Activated CD8-positive, alpha-beta T cell treated with anti-CD3 and anti-CD28 coated beads, Interleukin-2, amount 10 ng/mL, durations not matched to agents 7 days and 5 days (primary cell): ENCODE data around the gene PLA2G5. TPM values are rescaled to one million over a fixed set of nuclear protein-coding genes. Genes with fewer than 3 reads are reported as not detected.
"Not testable (repeated sequence)": the region's sequence is repeated elsewhere in the genome, so short reads cannot be mapped to it uniquely, and the experiment has no call there.

Source experiments
- ATAC-seq: fragments of 150-1000 bp; cut with Tn5 transposase; one replicate; pipeline ENCODE4 v1.10.0; 2021; ENCODE audit warnings: moderate library complexity
- CTCF ChIA-PET: fragments of 350-600 bp; sonication (Branson Sonifier 250); formaldehyde crosslinking; loops from one replicate; lab custom pipeline; 2021; ENCODE audit warnings: antibody characterized with exemption; lab: Charles Lee
- POLR2A ChIA-PET: fragments of 350-600 bp; sonication (Branson Sonifier 250); formaldehyde crosslinking; loops from one replicate; lab custom pipeline; 2021; ENCODE audit warnings: antibody characterized with exemption; lab: Charles Lee
- DNase-seq: peaks from one replicate; pipeline ENCODE4 v3.0.0-alpha.2; 2020
- H3K27ac Mint-ChIP-seq: one replicate; pipeline ENCODE4 v1.8.0; 2021; ENCODE audit warnings: mild to moderate bottlenecking, mixed read lengths
- H3K27me3 Mint-ChIP-seq: one replicate; pipeline ENCODE4 v1.8.0; 2021; ENCODE audit warnings: low read depth, mixed read lengths
- H3K36me3 Mint-ChIP-seq: one replicate; pipeline ENCODE4 v1.8.0; 2021; ENCODE audit warnings: low read depth, mixed read lengths
- H3K4me1 Mint-ChIP-seq: one replicate; pipeline ENCODE4 v1.8.0; 2021; ENCODE audit warnings: low read depth, mixed read lengths
- H3K4me3 Mint-ChIP-seq: one replicate; pipeline ENCODE4 v1.8.0; 2021; ENCODE audit warnings: mild to moderate bottlenecking, mixed read lengths
- H3K9me3 Mint-ChIP-seq: one replicate; pipeline ENCODE4 v1.8.0; 2022; ENCODE audit warnings: mixed read lengths; ENCODE audit not compliant: insufficient read depth
- total RNA-seq, 2 experiments: library from RNA; stranded (reverse); gene quantifications; one replicate each; pipeline ENCODE4 v1.2.3, GENCODE V29; 2021

Gene PLA2G5
- total RNA-seq, 2 experiments from 2014 or later = not detected

GRCh38 chr1:20126041-20126805 is 56.2 kb downstream of the PLA2G5 start:
- ChIA-PET POLR2A (no interaction called here), CTCF (no interaction called here)
- Mint-ChIP-seq H3K9me3 (no peaks in the 10 kb centered on the region), H3K27ac (no peak overlapping the region), H3K27me3 (peaks cover 8% of the 10 kb centered on the region), H3K36me3 (no peaks in the 10 kb centered on the region), H3K4me3 (no peak overlapping the region), H3K4me1 (no peaks in the 10 kb centered on the region)
- no peak for ATAC-seq
- no peak for DNase-seq

- ChIA-PET POLR2A (no interaction called here), CTCF (interaction anchor here (0.6 kb wide), 1 partner anchor 151 kb away, joined by 3 read pairs; no protein-coding TSS in a partner anchor)
- no peak for ATAC-seq
- Mint-ChIP-seq H3K27ac (no peak overlapping the region), H3K4me1 (no peaks in the 10 kb centered on the region), H3K9me3 (no peaks in the 10 kb centered on the region), H3K36me3 (no peaks in the 10 kb centered on the region), H3K27me3 (peaks cover 5% of the 10 kb centered on the region), H3K4me3 (no peak overlapping the region)
- DNase-seq = no peak
Observed at GRCh38 chr1:20126806-20127440, 56.9 kb downstream of the PLA2G5 start.

GRCh38 chr1:20130518-20130917 is 60.5 kb downstream of the PLA2G5 start:
- DNase-seq, ATAC-seq, H3K36me3 Mint-ChIP-seq, CTCF ChIA-PET, H3K4me1 Mint-ChIP-seq, POLR2A ChIA-PET, H3K4me3 Mint-ChIP-seq, H3K9me3 Mint-ChIP-seq, H3K27ac Mint-ChIP-seq: not testable (repeated sequence)
- peaks cover 18% of the 10 kb centered on the region for H3K27me3 Mint-ChIP-seq

- ATAC-seq (no peak), DNase-seq (no peak)
- H3K27me3 Mint-ChIP-seq = peaks cover 28% of the 10 kb centered on the region
- CTCF ChIA-PET = no interaction called here
- no peaks in the 10 kb centered on the region for H3K4me1 Mint-ChIP-seq
- no peaks in the 10 kb centered on the region for H3K36me3 Mint-ChIP-seq
- no peak overlapping the region for H3K27ac Mint-ChIP-seq
- no peaks in the 10 kb centered on the region for H3K9me3 Mint-ChIP-seq
- POLR2A ChIA-PET = no interaction called here
- no peak overlapping the region for H3K4me3 Mint-ChIP-seq
Observed at GRCh38 chr1:20134995-20135394, 65.0 kb downstream of the PLA2G5 start.

GRCh38 chr1:20136249-20136648 is 66.3 kb downstream of the PLA2G5 start:
- no peaks in the 10 kb centered on the region for H3K36me3 Mint-ChIP-seq
- H3K9me3 Mint-ChIP-seq = no peaks in the 10 kb centered on the region
- H3K27ac Mint-ChIP-seq = no peak overlapping the region
- ChIA-PET CTCF (no interaction called here), POLR2A (no interaction called here)
- H3K4me1 Mint-ChIP-seq = no peaks in the 10 kb centered on the region
- ATAC-seq (no peak), DNase-seq (no peak)
- H3K4me3 Mint-ChIP-seq = no peak overlapping the region
- H3K27me3 Mint-ChIP-seq = peaks cover 28% of the 10 kb centered on the region

GRCh38 chr1:20137055-20137454 is 67.1 kb downstream of the PLA2G5 start:
- H3K27me3 Mint-ChIP-seq = peaks cover 26% of the 10 kb centered on the region
- H3K27ac Mint-ChIP-seq = no peak overlapping the region
- no peaks in the 10 kb centered on the region for H3K36me3 Mint-ChIP-seq
- ChIA-PET POLR2A (no interaction called here), CTCF (no interaction called here)
- ATAC-seq (no peak), DNase-seq (no peak)
- no peaks in the 10 kb centered on the region for H3K9me3 Mint-ChIP-seq
- no peaks in the 10 kb centered on the region for H3K4me1 Mint-ChIP-seq
- H3K4me3 Mint-ChIP-seq = no peak overlapping the region

- POLR2A ChIA-PET = no interaction called here
- no peaks in the 10 kb centered on the region for H3K36me3 Mint-ChIP-seq
- H3K4me1 Mint-ChIP-seq = no peaks in the 10 kb centered on the region
- DNase-seq = no peak
- CTCF ChIA-PET = no interaction called here
- no peak for ATAC-seq
- H3K9me3 Mint-ChIP-seq = no peaks in the 10 kb centered on the region
- H3K27me3 Mint-ChIP-seq = peaks cover 23% of the 10 kb centered on the region
- H3K4me3 Mint-ChIP-seq = no peak overlapping the region
- H3K27ac Mint-ChIP-seq = no peak overlapping the region
Observed at GRCh38 chr1:20137604-20138003, 67.6 kb downstream of the PLA2G5 start.

- Mint-ChIP-seq H3K27me3 (peaks cover 20% of the 10 kb centered on the region), H3K9me3 (no peaks in the 10 kb centered on the region), H3K36me3 (no peaks in the 10 kb centered on the region), H3K4me3 (no peak overlapping the region), H3K4me1 (no peaks in the 10 kb centered on the region), H3K27ac (no peak overlapping the region)
- ATAC-seq (no peak), DNase-seq (no peak)
- ChIA-PET POLR2A (no interaction called here), CTCF (no interaction called here)
Observed at GRCh38 chr1:20138346-20138745, 68.4 kb downstream of the PLA2G5 start.

- DNase-seq (no peak), ATAC-seq (no peak)
- no peak within 1 kb of the TSS for H3K27ac Mint-ChIP-seq
- H3K27me3 Mint-ChIP-seq = peaks cover 15% of the 10 kb centered on the region
- H3K9me3 Mint-ChIP-seq = no peaks in the 10 kb centered on the region
- H3K4me3 Mint-ChIP-seq = no peak within 1 kb of the TSS
- H3K36me3 Mint-ChIP-seq = no peaks in the 10 kb centered on the region
- ChIA-PET CTCF (no interaction called here), POLR2A (no interaction called here)
- H3K4me1 Mint-ChIP-seq = no peaks in the 10 kb centered on the region
Observed at GRCh38 chr1:20138961-20139550, 69.1 kb downstream of the PLA2G5 start, which contains the start of gene PLA2G2F. PLA2G2F (plus strand) TSS chr1:20139323; CDS start chr1:20139428, 105 bp downstream.

GRCh38 chr1:20139776-20140612 is 70.0 kb downstream of the PLA2G5 start:
- Mint-ChIP-seq H3K36me3 (no peaks in the 10 kb centered on the region), H3K9me3 (no peaks in the 10 kb centered on the region), H3K4me1 (no peaks in the 10 kb centered on the region), H3K27ac (no peak overlapping the region), H3K27me3 (peaks cover 11% of the 10 kb centered on the region), H3K4me3 (no peak overlapping the region)
- ChIA-PET CTCF (no interaction called here), POLR2A (no interaction called here)
- ATAC-seq (no peak), DNase-seq (no peak)

- ChIA-PET POLR2A (no interaction called here), CTCF (no interaction called here)
- no peak overlapping the region for H3K4me3 Mint-ChIP-seq
- H3K27me3 Mint-ChIP-seq = peaks cover 7% of the 10 kb centered on the region
- DNase-seq (no peak), ATAC-seq (no peak)
- no peak overlapping the region for H3K27ac Mint-ChIP-seq
- H3K4me1 Mint-ChIP-seq = no peaks in the 10 kb centered on the region
- no peaks in the 10 kb centered on the region for H3K36me3 Mint-ChIP-seq
- no peaks in the 10 kb centered on the region for H3K9me3 Mint-ChIP-seq
Observed at GRCh38 chr1:20141001-20141400, 71.0 kb downstream of the PLA2G5 start.
